NB4 (cell line): ENCODE data around the gene PLA2G2C.

ENCODE experiments used
- CTCF ChIP-seq: IDR thresholded peaks from one replicate; pipeline ENCODE4 v1.5.1; 2012; ENCODE audit warnings: low read depth, low read length
- POLR2A ChIP-seq: IDR thresholded peaks from 2 replicates; pipeline ENCODE4 v1.6.1; 2011; ENCODE audit warnings: mild to moderate bottlenecking; ENCODE audit not compliant: insufficient read length; ENCODE audit errors: extremely low read depth

- TF ChIP-seq CTCF (no peak), POLR2A (no peak)
Observed at GRCh38 chr1:20178634-20179370, 7.5 kb downstream of the PLA2G2C start.
